MCF 10A (cell line): ENCODE data around the gene MIER2. TPM values are rescaled to one million over a fixed set of nuclear protein-coding genes. Genes with fewer than 3 reads are reported as not detected.

Experiments
- BruUV-seq: library from RNA; stranded (reverse); fragments of 400-500 nt; replicated peaks from 2 replicates; lab custom pipeline; 2021; lab: Mats Ljungman, UMichigan
- CTCF ChIA-PET: fragments of 300-600 bp; sonication (Branson Sonifier 250); formaldehyde crosslinking; extraction: SDS; loops from one replicate; lab custom pipeline; 2021; ENCODE audit warnings: antibody characterized with exemption, inconsistent platforms; lab: Yijun Ruan, JAX
- POLR2A ChIA-PET: fragments of 300-600, 350-650 bp; sonication (Branson Sonifier 250); formaldehyde crosslinking; extraction: SDS; loops from one replicate; lab custom pipeline; 2020; ENCODE audit warnings: antibody characterized with exemption, inconsistent platforms; lab: Yijun Ruan, JAX
- DNase-seq: peaks from one replicate; pipeline ENCODE4 v3.0.0-alpha.2; 2018; ENCODE audit not compliant: unreplicated experiment
- H3K27ac Mint-ChIP-seq: one replicate; pipeline ENCODE4 v1.8.0; 2022; ENCODE audit warnings: mild to moderate bottlenecking, low read depth, mixed read lengths; ENCODE audit not compliant: unreplicated experiment
- H3K27me3 Mint-ChIP-seq: one replicate; pipeline ENCODE4 v1.8.0; 2022; ENCODE audit warnings: mixed read lengths; ENCODE audit not compliant: insufficient read depth, unreplicated experiment
- H3K36me3 Mint-ChIP-seq: one replicate; pipeline ENCODE4 v1.8.0; 2022; ENCODE audit warnings: mild to moderate bottlenecking, moderate library complexity, mixed read lengths; ENCODE audit not compliant: insufficient read depth, unreplicated experiment
- H3K4me1 Mint-ChIP-seq: one replicate; pipeline ENCODE4 v1.8.0; 2022; ENCODE audit warnings: mixed read lengths; ENCODE audit not compliant: insufficient read depth, unreplicated experiment
- H3K4me3 Mint-ChIP-seq: one replicate; pipeline ENCODE4 v1.8.0; 2022; ENCODE audit warnings: mild to moderate bottlenecking, moderate library complexity, mixed read lengths; ENCODE audit not compliant: unreplicated experiment
- H3K9me3 Mint-ChIP-seq: one replicate; pipeline ENCODE4 v1.8.0; 2022; ENCODE audit warnings: mixed read lengths; ENCODE audit not compliant: unreplicated experiment
- intact Hi-C: fragments of 100-400 bp; cut with micrococcal nuclease; formaldehyde crosslinking; loops from 2 replicates; pipeline ENCODE4 v1.14.1; 2022
- total RNA-seq: library from RNA; stranded (reverse); gene quantifications from 2 replicates; pipeline ENCODE4 v1.2.3, GENCODE V29; 2022
- TF ChIP-seq, protein P1 (sequence below): fragments of 200-600 bp; IDR thresholded peaks from one replicate; pipeline ENCODE4 v1.8.0; 2022; ENCODE audit warnings: antibody characterized with exemption, mild to moderate bottlenecking; ENCODE audit not compliant: unreplicated experiment

MIER2 gene
- total RNA-seq, 1 experiment from 2014 or later: 24.2 TPM

- Mint-ChIP-seq H3K36me3 (no peaks in the 10 kb centered on the region), H3K9me3 (peaks cover 17% of the 10 kb centered on the region), H3K27me3 (no peaks in the 10 kb centered on the region), H3K27ac (no peak overlapping the region), H3K4me1 (peaks cover 7% of the 10 kb centered on the region), H3K4me3 (no peak overlapping the region)
- DNase-seq: no peak
- ChIA-PET POLR2A (interaction anchor here (0.7 kb wide), 1 partner anchor 10 kb away, joined by 4 read pairs; no protein-coding TSS in a partner anchor), CTCF (no interaction called here)
- TF ChIP-seq, protein P1, sequence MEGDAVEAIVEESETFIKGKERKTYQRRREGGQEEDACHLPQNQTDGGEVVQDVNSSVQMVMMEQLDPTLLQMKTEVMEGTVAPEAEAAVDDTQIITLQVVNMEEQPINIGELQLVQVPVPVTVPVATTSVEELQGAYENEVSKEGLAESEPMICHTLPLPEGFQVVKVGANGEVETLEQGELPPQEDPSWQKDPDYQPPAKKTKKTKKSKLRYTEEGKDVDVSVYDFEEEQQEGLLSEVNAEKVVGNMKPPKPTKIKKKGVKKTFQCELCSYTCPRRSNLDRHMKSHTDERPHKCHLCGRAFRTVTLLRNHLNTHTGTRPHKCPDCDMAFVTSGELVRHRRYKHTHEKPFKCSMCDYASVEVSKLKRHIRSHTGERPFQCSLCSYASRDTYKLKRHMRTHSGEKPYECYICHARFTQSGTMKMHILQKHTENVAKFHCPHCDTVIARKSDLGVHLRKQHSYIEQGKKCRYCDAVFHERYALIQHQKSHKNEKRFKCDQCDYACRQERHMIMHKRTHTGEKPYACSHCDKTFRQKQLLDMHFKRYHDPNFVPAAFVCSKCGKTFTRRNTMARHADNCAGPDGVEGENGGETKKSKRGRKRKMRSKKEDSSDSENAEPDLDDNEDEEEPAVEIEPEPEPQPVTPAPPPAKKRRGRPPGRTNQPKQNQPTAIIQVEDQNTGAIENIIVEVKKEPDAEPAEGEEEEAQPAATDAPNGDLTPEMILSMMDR: no peak
- intact Hi-C loops: no loop called here
- no TSS peak for BruUV-seq
These were observed 7.5 kb upstream of the MIER2 start for GRCh38 chr19:351976-352625.

GRCh38 chr19:347946-348861 is 3.6 kb upstream of the MIER2 start:
- peaks cover 6% of the 10 kb centered on the region for H3K9me3 Mint-ChIP-seq
- intact Hi-C loops: no loop called here
- no TSS peak for BruUV-seq

DNA sequence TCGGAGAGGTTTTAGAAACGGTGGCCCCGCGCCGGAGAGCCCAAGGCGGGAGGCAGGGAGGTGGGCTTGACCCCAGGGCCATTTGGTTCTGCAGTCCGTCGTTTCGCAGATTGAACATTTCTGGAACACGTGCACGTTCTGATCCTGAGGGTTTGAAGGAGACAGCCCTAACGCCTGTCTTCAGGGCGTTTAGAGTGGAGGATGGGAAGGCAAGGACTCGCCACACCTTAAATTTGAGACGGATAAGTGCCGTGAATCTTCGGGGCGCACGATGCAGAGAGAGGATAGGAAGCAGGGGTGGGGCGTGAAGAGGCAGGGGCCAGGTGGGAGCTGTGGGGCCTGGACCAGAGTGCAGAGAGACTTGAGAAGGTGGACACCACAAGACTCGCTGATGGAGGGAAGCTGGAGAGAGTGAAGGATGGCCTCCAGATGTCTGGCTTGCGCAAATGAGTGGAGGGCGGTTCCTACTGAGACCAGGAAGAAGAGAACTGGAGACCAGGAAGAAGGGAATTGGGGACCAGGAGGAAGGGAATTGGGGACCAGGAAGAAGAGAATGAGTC is 804 bp upstream of the MIER2 start:
- POLR2A ChIA-PET: no interaction called here
- Mint-ChIP-seq H3K4me1 (peaks cover 38% of the 10 kb centered on the region), H3K27me3 (no peaks in the 10 kb centered on the region), H3K9me3 (no peaks in the 10 kb centered on the region), H3K36me3 (no peaks in the 10 kb centered on the region), H3K4me3 (peak overlapping the region; percentile 64), H3K27ac (no peak overlapping the region)
- TF ChIP-seq, protein P1: no peak
- CTCF ChIA-PET: no interaction called here
- no TSS peak for BruUV-seq
- intact Hi-C loops: no loop called here
- no peak for DNase-seq

More at GRCh38 chr19:347946-348861, 3.6 kb upstream of the MIER2 start:
- POLR2A ChIA-PET: interaction anchor here (0.7 kb wide), 1 partner anchor 26 kb away, joined by 3 read pairs; no protein-coding TSS in a partner anchor
- no peaks in the 10 kb centered on the region for H3K36me3 Mint-ChIP-seq
- no peak overlapping the region for H3K27ac Mint-ChIP-seq
- no peak for DNase-seq
- CTCF ChIA-PET: interaction anchor here (0.6 kb wide), 1 partner anchor 129 kb away, joined by 3 read pairs; no protein-coding TSS in a partner anchor
- H3K4me3 Mint-ChIP-seq: no peak overlapping the region
- TF ChIP-seq, protein P1: no peak
- H3K27me3 Mint-ChIP-seq: no peaks in the 10 kb centered on the region
- peaks cover 15% of the 10 kb centered on the region for H3K4me1 Mint-ChIP-seq
